ENCODE results near the gene ANKRD52.
"Not testable (repeated sequence)": the region's sequence is repeated elsewhere in the genome, so short reads cannot be mapped to it uniquely, and the experiment has no call there.

The ANKRD52 gene

DNA sequence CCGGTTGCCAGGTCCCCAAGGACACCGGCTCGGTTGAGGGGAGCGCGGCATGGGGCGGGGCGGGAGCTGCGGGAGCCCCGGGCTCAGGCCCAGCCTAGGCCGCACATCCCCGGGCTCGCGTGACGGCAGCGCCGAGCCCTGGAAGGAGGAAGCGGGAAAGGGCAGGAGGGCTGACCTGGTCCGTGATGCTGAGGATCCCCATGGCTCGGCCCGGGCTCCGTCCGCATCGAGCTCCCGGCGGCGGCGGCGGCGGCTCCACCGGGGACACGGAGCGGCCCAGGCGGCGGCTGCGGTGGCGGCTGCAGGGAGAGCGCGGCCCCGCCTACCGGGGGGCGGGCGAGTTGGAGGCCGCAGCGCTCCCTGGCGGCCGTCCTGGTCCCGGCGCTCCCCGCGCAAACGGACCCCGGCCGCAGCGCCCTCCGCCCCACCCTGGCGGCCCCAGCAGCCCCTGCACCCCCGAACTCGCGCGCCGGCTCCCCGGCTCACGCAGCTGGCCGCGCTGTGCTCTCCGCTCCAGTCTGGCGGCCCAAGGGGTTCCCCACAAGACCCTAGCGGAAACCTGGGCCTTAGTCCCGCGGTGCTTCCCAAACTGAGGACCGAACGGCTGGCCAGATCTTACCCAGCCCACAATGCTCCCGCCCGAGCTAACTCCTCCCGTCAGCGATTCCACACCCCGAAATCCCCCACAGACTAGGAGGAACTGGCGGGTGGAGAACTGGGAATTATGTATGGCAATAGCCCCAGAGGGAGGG, at the start of gene ANKRD52:
Gene ANKRD52 (minus strand): TSS at position 317 of the 752 bp plus-strand sequence. CDS start 115 bp downstream, at position 202.
- DNase-seq (ENCODE audit: low spot score), result peak; percentile 87

DNA sequence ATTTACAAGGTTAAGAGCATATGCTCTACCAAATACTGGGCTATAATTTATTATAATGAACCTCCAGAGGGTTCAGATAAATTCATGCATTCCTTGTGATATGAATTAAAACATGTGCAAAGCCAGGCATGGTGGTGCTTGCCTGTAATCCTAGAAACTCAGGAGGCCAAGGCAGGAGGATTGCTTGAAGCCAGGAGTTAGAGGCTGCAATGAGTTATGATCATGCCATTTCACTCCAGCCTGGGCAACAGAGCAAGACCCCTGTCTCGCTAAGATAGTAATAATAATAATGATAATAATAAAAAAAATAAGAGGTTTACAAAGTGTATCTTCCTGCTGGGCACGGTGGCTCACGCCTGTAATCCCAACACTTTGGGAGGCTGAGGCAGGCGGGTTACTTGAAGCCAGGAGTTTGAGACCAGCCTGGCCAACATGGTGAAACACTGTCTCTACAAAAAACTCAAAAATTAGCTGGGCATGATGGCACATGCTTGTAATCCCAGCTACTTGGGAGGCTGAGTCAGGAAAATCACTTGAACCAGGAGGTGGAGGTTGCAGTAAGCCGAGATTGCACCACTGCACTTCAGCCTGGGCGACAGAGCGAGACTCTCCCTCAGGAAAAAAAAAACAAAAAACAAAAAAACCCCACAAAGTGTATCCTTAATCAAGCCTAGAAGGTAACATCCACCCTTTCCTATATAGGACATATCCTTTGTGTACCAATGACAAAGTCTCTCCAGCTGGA, 49.2 kb upstream of the ANKRD52 start:
- DNase-seq (ENCODE audit: low spot score), result no peak

DNA sequence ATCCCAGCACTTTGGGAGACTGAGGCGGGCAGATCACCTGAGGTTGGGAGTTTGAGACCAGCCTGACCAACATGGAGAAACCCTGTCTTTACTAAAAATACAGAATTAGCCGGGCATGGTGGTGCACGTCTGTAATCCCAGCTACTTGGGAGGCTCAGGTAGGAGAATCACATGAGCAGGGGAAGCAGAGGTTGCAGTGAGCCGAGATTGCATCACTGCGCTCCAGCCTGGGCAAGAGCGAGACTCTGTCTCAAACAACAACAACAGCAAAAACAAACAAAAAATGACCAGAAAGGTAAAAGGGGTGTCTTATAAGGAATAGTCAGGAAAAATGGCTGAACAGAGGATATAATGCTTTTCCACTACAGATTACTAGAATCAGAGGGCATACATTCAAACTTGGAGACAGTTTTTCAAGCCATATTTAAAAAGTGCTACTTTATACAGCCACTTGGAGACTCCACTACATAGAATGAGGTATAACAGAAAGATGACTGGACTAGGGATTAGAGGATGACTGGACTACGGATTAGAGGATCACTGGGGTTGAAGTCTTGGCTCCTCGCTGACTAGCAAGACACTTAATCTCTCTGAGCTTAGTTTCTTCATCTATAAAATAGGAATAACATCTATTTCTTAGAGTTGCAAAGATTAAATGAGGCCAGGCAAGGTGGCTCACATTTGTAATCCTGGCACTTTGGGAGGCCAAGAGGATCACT, 46.8 kb upstream of the ANKRD52 start:
- DNase-seq (ENCODE audit: low spot score), result no peak

GRCh38 chr12:56304276-56304675, 46.1 kb upstream of the ANKRD52 start:
- DNase-seq (ENCODE audit: low spot score), result no peak

GRCh38 chr12:56300644-56301464, 42.7 kb upstream of the ANKRD52 start:
- peak; percentile 49 for DNase-seq (ENCODE audit: low spot score)

DNA sequence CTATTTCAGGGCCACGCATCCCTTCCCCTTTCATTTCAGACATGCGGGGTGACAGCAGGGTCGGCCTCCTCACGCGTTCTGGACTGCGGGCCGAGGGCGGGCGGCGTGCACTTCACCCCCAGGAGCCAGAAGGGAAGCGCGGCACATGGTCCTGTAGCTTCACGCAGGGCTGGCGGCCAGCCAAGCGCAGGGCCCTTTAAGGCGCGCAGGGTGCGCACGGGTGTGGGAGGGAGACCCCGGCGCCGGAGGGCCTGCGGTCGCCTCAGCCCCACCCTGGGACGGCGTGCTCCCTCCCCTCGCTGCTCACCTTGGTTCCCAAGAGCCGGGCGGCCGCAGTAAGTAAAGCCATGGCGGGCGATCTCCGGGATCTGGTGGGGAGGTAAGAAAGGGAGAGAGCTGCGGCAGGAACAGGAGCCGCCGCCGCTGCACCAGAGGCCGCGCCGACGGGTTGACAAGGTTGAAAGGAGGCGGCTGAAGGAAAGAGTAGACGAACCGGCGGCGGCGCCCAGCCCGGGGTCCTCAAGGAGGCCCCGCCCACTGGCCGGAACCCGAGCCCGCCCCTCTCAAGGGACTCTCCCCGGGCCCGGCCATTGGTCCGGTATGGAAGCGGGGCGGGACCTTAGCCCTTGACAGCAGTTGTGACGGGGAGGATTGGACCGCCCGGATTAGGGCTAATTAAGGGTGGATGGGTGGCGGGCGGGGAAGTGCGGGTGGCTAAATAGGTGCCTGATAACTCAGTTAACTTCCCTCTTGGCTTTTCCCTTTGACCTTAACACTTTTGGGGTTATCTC, 41.9 kb upstream of the ANKRD52 start, which contains the start of gene CS:
Gene CS (minus strand): TSS at position 478 of the 791 bp plus-strand sequence. CDS start 129 bp downstream, at position 349.
- DNase-seq (ENCODE audit: low spot score), result peak; percentile 99

DNA sequence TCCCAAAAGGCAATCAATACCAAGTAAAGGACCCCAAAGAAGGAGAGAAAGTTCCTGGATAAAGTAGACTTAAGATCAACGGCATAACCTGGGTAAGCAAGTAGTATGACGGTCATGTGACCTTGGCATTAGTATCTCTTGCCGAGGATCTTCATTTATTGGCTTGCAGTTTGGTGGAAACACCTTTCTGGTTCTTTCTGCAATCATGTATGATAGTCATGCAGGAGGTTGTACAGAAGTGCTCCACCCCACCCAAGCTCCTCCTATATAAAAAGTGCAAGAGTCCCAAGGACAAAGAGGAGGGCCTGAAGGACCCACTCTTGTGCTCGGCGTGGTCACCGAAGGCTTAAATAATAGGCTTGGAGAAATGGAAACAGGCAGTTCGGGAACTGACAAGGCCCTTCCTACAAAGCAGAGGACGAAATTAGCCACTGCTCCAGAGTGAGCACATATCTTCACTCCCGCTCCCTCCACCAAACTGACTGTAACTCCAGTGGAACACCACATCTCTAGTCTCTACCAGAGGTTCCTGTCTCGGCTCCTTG, 41.2 kb upstream of the ANKRD52 start:
- DNase-seq (ENCODE audit: low spot score), result peak; percentile 50

- no peak for DNase-seq (ENCODE audit: low spot score)
Observed at GRCh38 chr12:56298828-56299227, 40.6 kb upstream of the ANKRD52 start.

- DNase-seq (ENCODE audit: low spot score), result no peak
Observed at GRCh38 chr12:56297400-56297799, 39.2 kb upstream of the ANKRD52 start.

- DNase-seq (ENCODE audit: low spot score), result no peak
Observed at GRCh38 chr12:56296295-56296694, 38.1 kb upstream of the ANKRD52 start.

DNA sequence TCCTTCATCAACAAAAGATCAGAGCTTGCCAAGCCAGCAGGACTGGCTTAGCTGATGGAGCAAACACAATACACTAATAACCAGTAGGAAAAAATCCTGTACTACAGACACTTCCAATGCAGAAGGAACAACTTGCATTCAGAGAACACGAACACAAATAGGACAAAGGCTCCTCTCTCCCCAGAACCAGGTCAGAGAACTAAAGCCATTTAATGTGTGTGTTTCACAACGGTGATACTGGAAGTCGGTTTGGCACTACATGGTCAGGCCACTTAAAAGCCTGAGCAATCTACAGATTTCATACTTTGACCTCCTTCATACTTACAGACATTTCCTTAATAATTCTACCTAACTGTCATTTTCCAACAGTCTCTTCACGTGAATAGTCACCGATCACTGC, 35.6 kb upstream of the ANKRD52 start:
- no peak for DNase-seq (ENCODE audit: low spot score)

DNA sequence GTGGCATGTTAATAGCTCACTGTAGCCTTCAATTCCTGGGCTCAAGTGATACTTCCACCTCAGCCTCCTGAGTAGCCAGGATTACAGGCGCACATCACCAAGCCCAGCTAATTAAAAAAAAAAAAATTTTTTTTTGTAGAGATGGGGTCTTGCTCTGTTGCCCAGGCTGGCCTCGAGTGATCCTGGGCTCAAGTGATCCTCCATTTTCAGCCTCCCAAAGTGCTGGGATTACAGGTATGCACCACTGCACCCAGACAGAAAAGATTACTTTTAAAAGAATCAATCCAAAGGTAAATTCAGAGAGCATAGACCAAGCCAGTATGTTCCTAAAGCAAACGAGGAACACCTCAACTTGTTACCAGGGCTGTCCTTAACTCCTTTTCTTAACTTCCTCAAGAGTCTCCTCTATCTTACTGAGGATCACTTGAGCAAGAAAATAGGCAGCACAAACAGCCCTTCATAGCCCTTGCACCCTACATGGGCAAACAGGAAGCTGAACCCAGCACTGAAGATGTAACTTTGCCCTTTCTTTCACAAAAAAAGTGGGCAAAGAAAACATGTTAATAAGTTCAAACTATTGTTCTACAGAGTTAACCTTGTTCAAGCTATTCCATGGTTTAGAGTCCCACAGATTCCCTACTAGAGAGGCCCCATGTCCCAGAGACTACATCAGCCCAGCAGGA, 30.7 kb upstream of the ANKRD52 start:
- DNase-seq (ENCODE audit: low spot score), result no peak

- DNase-seq (ENCODE audit: low spot score), result no peak
Observed at GRCh38 chr12:56286044-56286830, 28.1 kb upstream of the ANKRD52 start.

DNA sequence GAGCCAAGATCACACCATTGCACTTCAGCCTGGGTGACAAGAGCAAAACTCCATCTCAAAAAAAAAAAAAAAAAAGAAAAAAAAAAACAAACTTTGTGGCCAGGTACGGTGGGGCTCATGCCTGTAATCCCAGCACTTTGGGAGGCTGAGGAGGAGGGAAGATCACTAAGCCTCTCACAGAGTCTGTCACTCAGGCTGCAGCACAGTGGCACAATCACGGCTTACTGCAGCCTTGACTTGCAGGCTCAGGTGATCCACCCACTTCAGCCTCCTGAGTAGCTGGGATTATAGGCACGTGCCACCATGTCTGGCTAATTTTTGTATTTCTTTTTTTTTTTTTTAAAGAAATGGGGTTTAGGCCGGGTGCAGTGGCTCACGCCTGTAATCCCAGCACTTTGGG, 26.1 kb upstream of the ANKRD52 start:
- not testable (repeated sequence) for DNase-seq (ENCODE audit: low spot score)

DNA sequence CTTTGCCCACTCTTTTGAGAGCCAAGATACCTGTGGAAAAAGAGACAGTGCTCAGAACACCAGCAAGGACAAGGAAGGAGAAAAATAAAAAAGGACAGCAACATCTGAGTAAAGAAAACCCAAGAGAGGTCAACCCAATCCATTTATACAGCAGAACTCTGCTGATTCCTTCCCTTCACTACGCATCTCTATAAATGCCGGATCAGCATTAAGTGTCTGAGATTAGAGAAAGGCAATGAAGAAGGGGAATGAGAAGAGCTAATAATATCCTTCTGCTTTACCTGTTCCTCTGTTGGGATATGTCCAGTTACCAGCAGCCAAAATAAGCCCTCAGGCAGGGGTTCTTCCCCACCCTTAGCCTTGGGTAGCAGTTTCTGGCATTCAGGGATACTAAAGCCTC, 24.4 kb upstream of the ANKRD52 start:
- no peak for DNase-seq (ENCODE audit: low spot score)

- no peak for DNase-seq (ENCODE audit: low spot score)
Observed at GRCh38 chr12:56282030-56282429, 23.8 kb upstream of the ANKRD52 start.

- no peak for DNase-seq (ENCODE audit: low spot score)
Observed at GRCh38 chr12:56280849-56281248, 22.7 kb upstream of the ANKRD52 start.

DNA sequence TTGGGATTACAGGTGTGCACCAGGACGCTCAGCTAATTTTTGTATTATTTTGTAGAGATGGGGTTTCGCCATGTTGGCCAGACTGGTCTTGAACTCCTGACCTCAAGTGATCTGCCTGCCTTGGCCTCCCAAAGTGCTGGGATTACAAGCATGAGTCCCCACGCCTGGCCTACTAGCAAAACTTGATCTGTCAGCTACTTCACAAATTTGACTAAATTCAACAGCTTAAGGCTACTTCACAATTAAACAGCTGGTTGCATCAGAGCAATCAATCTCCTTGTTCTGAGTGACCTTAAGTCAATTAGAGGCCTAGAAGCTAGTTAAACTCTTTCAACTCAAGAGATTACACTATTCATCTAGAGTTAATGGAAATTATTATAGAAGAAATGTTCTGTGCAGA, 20.7 kb upstream of the ANKRD52 start:
- DNase-seq (ENCODE audit: low spot score), result no peak

DNA sequence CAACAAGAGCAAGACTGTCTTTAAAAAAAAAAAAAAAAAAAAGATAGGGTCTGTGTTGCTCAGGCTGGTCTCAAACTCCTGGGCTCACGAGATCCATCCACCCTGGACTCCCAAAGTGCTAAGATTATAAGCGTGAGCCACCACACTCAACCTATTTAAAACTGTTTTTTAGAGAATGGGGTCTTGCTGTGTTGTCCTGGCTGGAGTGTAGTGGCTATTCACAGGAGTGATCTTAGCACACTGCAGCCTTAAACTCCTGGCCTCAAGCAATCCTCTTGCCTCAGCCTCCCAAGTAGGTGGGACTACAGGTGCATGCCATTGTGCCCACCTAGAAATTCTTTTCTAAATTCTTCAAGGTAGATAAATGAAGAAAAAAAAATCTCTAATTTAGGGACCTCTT, 16.1 kb upstream of the ANKRD52 start:
- DNase-seq (ENCODE audit: low spot score), result no peak

Data from hematopoietic multipotent progenitor cell treated with erythropoietin and hydrocortisone succinate and interleukin-3 and kit ligand, for 15 days (in vitro differentiated cells).